ENCODE data around the gene TMPRSS11A. TPM values are rescaled to one million over a fixed set of nuclear protein-coding genes. Genes with fewer than 3 reads are reported as not detected.

The TMPRSS11A gene
- total RNA-seq, 1 experiment from 2014 or later, result not detected

- POLR2A ChIA-PET, result no interaction called here
- H3K27me3 ChIP-seq (ENCODE audit: control insufficient read depth, insufficient read depth, low read length), result no peaks in the 10 kb centered on the region
- H3K4me1 ChIP-seq (ENCODE audit: control insufficient read depth, insufficient read depth, low read length), result no peaks in the 10 kb centered on the region
- TF ChIP-seq POLR2AphosphoS5 (IDR thresholded peaks at IDR 0.05; ENCODE audit: low read depth, low read length), result no peak
- TF ChIP-seq, protein P1, sequence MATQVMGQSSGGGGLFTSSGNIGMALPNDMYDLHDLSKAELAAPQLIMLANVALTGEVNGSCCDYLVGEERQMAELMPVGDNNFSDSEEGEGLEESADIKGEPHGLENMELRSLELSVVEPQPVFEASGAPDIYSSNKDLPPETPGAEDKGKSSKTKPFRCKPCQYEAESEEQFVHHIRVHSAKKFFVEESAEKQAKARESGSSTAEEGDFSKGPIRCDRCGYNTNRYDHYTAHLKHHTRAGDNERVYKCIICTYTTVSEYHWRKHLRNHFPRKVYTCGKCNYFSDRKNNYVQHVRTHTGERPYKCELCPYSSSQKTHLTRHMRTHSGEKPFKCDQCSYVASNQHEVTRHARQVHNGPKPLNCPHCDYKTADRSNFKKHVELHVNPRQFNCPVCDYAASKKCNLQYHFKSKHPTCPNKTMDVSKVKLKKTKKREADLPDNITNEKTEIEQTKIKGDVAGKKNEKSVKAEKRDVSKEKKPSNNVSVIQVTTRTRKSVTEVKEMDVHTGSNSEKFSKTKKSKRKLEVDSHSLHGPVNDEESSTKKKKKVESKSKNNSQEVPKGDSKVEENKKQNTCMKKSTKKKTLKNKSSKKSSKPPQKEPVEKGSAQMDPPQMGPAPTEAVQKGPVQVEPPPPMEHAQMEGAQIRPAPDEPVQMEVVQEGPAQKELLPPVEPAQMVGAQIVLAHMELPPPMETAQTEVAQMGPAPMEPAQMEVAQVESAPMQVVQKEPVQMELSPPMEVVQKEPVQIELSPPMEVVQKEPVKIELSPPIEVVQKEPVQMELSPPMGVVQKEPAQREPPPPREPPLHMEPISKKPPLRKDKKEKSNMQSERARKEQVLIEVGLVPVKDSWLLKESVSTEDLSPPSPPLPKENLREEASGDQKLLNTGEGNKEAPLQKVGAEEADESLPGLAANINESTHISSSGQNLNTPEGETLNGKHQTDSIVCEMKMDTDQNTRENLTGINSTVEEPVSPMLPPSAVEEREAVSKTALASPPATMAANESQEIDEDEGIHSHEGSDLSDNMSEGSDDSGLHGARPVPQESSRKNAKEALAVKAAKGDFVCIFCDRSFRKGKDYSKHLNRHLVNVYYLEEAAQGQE (IDR thresholded peaks at IDR 0.05; ENCODE audit: insufficient read depth in 1 of 2, low read depth in 2 of 2, low read length in 1 of 2), result no peak
- TF ChIP-seq TCF7L2 (IDR thresholded peaks at IDR 0.05; ENCODE audit: low read depth, low read length), result no peak
- TF ChIP-seq, protein P2, sequence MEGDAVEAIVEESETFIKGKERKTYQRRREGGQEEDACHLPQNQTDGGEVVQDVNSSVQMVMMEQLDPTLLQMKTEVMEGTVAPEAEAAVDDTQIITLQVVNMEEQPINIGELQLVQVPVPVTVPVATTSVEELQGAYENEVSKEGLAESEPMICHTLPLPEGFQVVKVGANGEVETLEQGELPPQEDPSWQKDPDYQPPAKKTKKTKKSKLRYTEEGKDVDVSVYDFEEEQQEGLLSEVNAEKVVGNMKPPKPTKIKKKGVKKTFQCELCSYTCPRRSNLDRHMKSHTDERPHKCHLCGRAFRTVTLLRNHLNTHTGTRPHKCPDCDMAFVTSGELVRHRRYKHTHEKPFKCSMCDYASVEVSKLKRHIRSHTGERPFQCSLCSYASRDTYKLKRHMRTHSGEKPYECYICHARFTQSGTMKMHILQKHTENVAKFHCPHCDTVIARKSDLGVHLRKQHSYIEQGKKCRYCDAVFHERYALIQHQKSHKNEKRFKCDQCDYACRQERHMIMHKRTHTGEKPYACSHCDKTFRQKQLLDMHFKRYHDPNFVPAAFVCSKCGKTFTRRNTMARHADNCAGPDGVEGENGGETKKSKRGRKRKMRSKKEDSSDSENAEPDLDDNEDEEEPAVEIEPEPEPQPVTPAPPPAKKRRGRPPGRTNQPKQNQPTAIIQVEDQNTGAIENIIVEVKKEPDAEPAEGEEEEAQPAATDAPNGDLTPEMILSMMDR (IDR thresholded peaks at IDR 0.05), result no peak
- no peak for TF ChIP-seq SIN3A (IDR thresholded peaks at IDR 0.05; ENCODE audit: borderline replicate concordance, insufficient read depth, low read depth, low read length)
- no peak overlapping the region for H3K4me3 ChIP-seq (ENCODE audit: low read depth in 2 of 2, low read length in 2 of 2)
- in situ Hi-C loops (cut with HindIII; ENCODE audit: low pct_unique_long_range_greater_than_20kb, low sequenced_read_pairs) (no loop called here), intact Hi-C loops (cut with micrococcal nuclease; ENCODE audit: unreplicated experiment) (no loop called here)
- no peak for ATAC-seq
- CTCF ChIA-PET, result no interaction called here
- BruUV-seq (replicated peaks), result no TSS peak
- H3K36me3 ChIP-seq (ENCODE audit: control insufficient read depth, insufficient read depth, low read length), result no peaks in the 10 kb centered on the region
- no peak overlapping the region for H3K27ac ChIP-seq (ENCODE audit: low read length)
- H3K9me3 ChIP-seq (ENCODE audit: control insufficient read depth, insufficient read depth, low read depth, low read length), result no peaks in the 10 kb centered on the region
- DNase-seq (ENCODE audit: low read depth, low spot score), result no peak
These were observed 64.2 kb downstream of the TMPRSS11A start for GRCh38 chr4:67899096-67899495.

DNA sequence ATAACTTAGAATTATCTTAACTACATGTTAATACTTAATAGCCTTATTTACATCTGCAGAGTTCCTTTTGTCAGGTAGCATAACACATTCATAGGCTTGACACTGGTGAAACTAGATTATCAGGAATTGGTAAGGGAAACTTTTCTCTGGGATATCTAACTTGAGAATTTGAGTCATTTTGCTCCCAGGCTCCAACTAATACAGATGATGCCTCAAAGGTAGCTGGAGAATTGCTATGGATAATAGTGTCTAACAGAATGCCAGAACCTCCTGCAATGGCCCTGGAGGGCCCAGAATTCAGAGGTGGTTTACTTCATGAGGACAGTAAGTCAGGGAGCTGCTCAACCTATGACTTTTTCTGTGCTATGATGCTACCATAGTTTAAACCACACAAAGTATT lies 65.6 kb downstream of the TMPRSS11A start:
- Histone ChIP-seq H3K4me1 (ENCODE audit: control insufficient read depth, insufficient read depth, low read length) (no peaks in the 10 kb centered on the region), H3K27me3 (ENCODE audit: control insufficient read depth, insufficient read depth, low read length) (no peaks in the 10 kb centered on the region), H3K9me3 (ENCODE audit: control insufficient read depth, insufficient read depth, low read depth, low read length) (no peaks in the 10 kb centered on the region), H3K36me3 (ENCODE audit: control insufficient read depth, insufficient read depth, low read length) (no peaks in the 10 kb centered on the region), H3K4me3 (ENCODE audit: low read depth in 2 of 2, low read length in 2 of 2) (no peak overlapping the region), H3K27ac (ENCODE audit: low read length) (no peak overlapping the region)
- BruUV-seq (replicated peaks), result no TSS peak
- ChIA-PET CTCF (no interaction called here), POLR2A (no interaction called here)
- intact Hi-C loops (cut with micrococcal nuclease; ENCODE audit: unreplicated experiment), result no loop called here
- no peak for TF ChIP-seq POLR2AphosphoS5 (IDR thresholded peaks at IDR 0.05; ENCODE audit: low read depth, low read length)
- TF ChIP-seq TCF7L2 (IDR thresholded peaks at IDR 0.05; ENCODE audit: low read depth, low read length), result no peak
- TF ChIP-seq, protein P1 (IDR thresholded peaks at IDR 0.05; ENCODE audit: insufficient read depth in 1 of 2, low read depth in 2 of 2, low read length in 1 of 2), result no peak
- no peak for TF ChIP-seq SIN3A (IDR thresholded peaks at IDR 0.05; ENCODE audit: borderline replicate concordance, insufficient read depth, low read depth, low read length)
- TF ChIP-seq, protein P2 (IDR thresholded peaks at IDR 0.05), result no peak
- ATAC-seq, result no peak
- in situ Hi-C loops (cut with HindIII; ENCODE audit: low pct_unique_long_range_greater_than_20kb, low sequenced_read_pairs), result no loop called here
- DNase-seq (ENCODE audit: low read depth, low spot score), result no peak
